Measurements from ENCODE around the gene ITSN1.

GRCh38 chr21:33721081-33721480, 78.8 kb downstream of the ITSN1 start:
- TF ChIP-seq CTCF (IDR thresholded peaks at IDR 0.05) (no peak), POLR2AphosphoS5 (IDR thresholded peaks at IDR 0.05) (no peak)

Data from esophagus muscularis mucosa (tissue), 3 donors.